Activated T-cell treated with anti-CD3 and anti-CD28 coated beads, Interleukin-2, amount 50 U/mL, for 24 hours (primary cell): ENCODE data around the gene CATSPERB.

ENCODE experiments used
- DNase-seq: peaks from one replicate; pipeline ENCODE4 v3.0.0-alpha.2; 2020
- H3K27ac Mint-ChIP-seq: 2 replicates; pipeline ENCODE4 v1.8.0; 2020; ENCODE audit warnings: mild to moderate bottlenecking, mixed read lengths
- H3K27me3 Mint-ChIP-seq: 2 replicates; pipeline ENCODE4 v1.8.0; 2020; ENCODE audit warnings: mixed read lengths
- H3K36me3 Mint-ChIP-seq: 2 replicates; pipeline ENCODE4 v1.8.0; 2020; ENCODE audit warnings: low read depth, mixed read lengths
- H3K4me1 Mint-ChIP-seq: 2 replicates; pipeline ENCODE4 v1.8.0; 2020; ENCODE audit warnings: low read depth, mixed read lengths
- H3K4me3 Mint-ChIP-seq: 2 replicates; pipeline ENCODE4 v1.8.0; 2020; ENCODE audit warnings: mild to moderate bottlenecking, moderate library complexity, mixed read lengths
- H3K9me3 Mint-ChIP-seq: 2 replicates; pipeline ENCODE4 v1.8.0; 2020; ENCODE audit warnings: mixed read lengths

Gene CATSPERB, protein sequence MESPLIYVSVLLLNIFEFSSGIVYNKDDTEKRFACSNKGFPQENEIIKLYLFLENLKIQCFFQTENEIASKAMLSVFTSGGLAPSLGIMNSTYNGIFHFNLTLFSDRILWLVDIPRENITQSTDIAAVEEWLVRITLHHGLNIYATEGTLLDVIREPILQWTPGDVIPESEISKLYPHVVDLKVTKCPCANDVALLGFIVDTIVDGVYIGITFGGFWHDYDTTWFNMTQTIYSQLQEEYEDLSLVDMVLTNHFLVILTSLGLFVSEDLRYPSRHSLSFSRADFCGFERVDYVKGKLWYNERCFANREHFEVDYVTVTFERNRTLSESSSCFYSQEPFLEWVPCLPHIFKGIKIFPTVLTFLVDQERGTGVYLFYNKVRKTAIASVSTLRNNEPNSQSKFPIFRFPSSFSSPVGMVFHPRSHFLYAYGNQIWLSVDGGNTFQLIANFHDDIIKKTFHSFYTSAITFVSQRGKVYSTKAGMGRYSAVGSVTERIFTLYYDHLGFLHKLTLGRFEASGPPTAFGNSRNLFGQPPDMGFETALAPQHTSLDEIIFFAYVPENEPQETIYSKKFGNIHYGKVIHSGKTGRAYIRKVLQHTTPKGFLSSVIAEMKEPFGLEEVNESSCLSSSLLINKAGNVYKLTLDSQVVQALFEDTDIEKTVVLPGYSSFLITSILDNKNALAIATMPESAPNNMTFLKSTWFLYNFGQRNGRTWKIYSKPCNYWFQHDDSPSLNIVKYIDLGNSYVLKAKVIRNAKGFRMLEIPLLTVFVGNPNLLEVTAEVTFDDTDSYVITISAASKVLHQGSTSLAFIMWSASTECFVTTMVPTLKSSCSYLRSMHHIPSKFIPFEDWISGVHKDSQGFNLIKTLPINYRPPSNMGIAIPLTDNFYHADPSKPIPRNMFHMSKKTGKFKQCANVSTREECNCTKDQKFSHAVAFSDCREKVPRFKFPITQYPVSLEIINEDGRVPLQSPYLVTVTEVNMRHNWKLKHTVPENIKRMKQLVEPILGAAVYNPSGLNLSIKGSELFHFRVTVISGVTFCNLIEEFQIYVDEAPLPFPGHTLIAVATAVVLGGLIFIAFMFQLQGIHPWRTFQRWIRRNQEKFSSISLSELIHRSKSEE

DNA sequence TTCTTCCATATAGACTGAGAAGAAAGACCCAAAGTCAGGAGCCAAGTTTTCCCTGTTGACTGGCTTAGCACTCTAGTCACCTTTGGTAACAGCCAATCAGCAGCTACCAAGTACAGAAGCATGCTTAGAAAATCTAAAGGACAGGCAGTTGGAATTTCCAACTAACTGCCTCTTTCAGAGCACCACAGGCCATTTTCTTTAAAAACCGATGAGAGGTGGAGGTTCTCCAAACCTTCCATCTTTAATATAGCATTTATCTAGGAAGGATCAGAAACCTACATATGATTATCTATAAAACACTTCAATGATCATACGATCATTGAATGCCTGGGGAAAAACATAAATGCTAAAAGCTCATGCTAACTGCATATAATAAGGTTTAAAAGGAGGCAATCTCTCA, at the start of gene CATSPERB:
Gene CATSPERB, minus strand, starts transcription at position 101 of the 400 bp plus-strand sequence. CDS start 2,607 bp downstream, outside the sequence.
- peaks cover 3% of the 10 kb centered on the region for H3K27me3 Mint-ChIP-seq
- no peaks in the 10 kb centered on the region for H3K36me3 Mint-ChIP-seq
- H3K4me1 Mint-ChIP-seq, result peaks cover 21% of the 10 kb centered on the region
- DNase-seq, result no peak
- H3K9me3 Mint-ChIP-seq, result no peaks in the 10 kb centered on the region
- no peak within 1 kb of the TSS for H3K27ac Mint-ChIP-seq
- no peak within 1 kb of the TSS for H3K4me3 Mint-ChIP-seq

GRCh38 chr14:91780452-91780851, 48.6 kb upstream of the CATSPERB start:
- no peak overlapping the region for H3K27ac Mint-ChIP-seq
- no peaks in the 10 kb centered on the region for H3K27me3 Mint-ChIP-seq
- H3K36me3 Mint-ChIP-seq, result peaks cover 40% of the 10 kb centered on the region
- H3K9me3 Mint-ChIP-seq, result no peaks in the 10 kb centered on the region
- no peak overlapping the region for H3K4me3 Mint-ChIP-seq
- no peak for DNase-seq
- peaks cover 1% of the 10 kb centered on the region for H3K4me1 Mint-ChIP-seq

- no peak for DNase-seq
- H3K27ac Mint-ChIP-seq, result no peak overlapping the region
- no peaks in the 10 kb centered on the region for H3K27me3 Mint-ChIP-seq
Observed at GRCh38 chr14:91778217-91778616, 46.3 kb upstream of the CATSPERB start.

GRCh38 chr14:91774140-91775096, 42.5 kb upstream of the CATSPERB start:
- H3K27me3 Mint-ChIP-seq, result no peaks in the 10 kb centered on the region
- no peak overlapping the region for H3K27ac Mint-ChIP-seq
- DNase-seq, result no peak
- H3K4me3 Mint-ChIP-seq, result no peak overlapping the region
- H3K4me1 Mint-ChIP-seq, result peaks cover 16% of the 10 kb centered on the region
- H3K36me3 Mint-ChIP-seq, result peaks cover 7% of the 10 kb centered on the region
- no peaks in the 10 kb centered on the region for H3K9me3 Mint-ChIP-seq

More at GRCh38 chr14:91778217-91778616, 46.3 kb upstream of the CATSPERB start:
- no peaks in the 10 kb centered on the region for H3K9me3 Mint-ChIP-seq
- peaks cover 23% of the 10 kb centered on the region for H3K36me3 Mint-ChIP-seq
- H3K4me3 Mint-ChIP-seq, result no peak overlapping the region
- H3K4me1 Mint-ChIP-seq, result peaks cover 14% of the 10 kb centered on the region

GRCh38 chr14:91770185-91770584, 38.3 kb upstream of the CATSPERB start:
- H3K4me1 Mint-ChIP-seq, result peaks cover 17% of the 10 kb centered on the region
- no peaks in the 10 kb centered on the region for H3K27me3 Mint-ChIP-seq
- no peaks in the 10 kb centered on the region for H3K9me3 Mint-ChIP-seq
- no peak overlapping the region for H3K4me3 Mint-ChIP-seq
- H3K27ac Mint-ChIP-seq, result no peak overlapping the region
- DNase-seq, result no peak
- peaks cover 12% of the 10 kb centered on the region for H3K36me3 Mint-ChIP-seq

DNA sequence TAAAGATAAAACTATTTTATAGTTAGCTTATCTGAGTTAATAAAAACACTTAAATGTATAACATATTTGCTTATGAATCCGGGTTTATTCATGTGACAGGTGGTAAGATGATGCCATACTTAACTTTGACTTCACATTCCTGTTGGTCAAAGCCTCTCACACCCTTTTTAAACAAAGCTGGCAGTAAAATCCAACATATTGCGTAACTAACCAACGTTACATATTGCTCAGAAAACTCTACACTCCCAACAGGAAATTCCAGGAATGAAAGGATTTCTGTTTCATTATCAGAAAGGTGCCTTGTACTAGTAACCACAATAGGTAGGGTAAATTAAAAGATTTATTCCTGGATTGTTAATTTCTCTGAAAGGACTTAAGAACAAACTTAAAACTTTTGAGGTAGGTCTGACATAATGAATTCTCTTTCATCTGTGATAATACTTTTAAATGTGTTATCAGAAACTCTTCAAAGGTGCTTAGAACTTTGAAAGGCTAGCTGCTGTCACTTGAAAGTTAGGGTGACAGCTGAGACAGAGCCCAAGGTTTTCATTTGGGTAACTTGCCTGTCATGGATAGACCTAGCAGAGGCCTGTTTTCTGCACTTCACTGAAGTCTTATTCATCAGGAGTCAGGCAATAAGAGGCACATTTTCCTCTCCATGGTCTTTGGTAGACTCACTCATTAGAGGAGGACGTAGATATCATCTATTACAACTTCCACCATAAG, 23.8 kb upstream of the CATSPERB start:
- Mint-ChIP-seq H3K4me3 (no peak overlapping the region), H3K36me3 (peaks cover 22% of the 10 kb centered on the region), H3K9me3 (peaks cover 11% of the 10 kb centered on the region), H3K27me3 (no peaks in the 10 kb centered on the region), H3K4me1 (no peaks in the 10 kb centered on the region), H3K27ac (no peak overlapping the region)
- DNase-seq, result no peak

GRCh38 chr14:91754819-91755218, 22.9 kb upstream of the CATSPERB start:
- H3K27me3 Mint-ChIP-seq, result no peaks in the 10 kb centered on the region
- H3K36me3 Mint-ChIP-seq, result peaks cover 13% of the 10 kb centered on the region
- H3K4me1 Mint-ChIP-seq, result no peaks in the 10 kb centered on the region
- H3K9me3 Mint-ChIP-seq, result peaks cover 5% of the 10 kb centered on the region
- no peak for DNase-seq
- H3K4me3 Mint-ChIP-seq, result no peak overlapping the region
- H3K27ac Mint-ChIP-seq, result no peak overlapping the region

DNA sequence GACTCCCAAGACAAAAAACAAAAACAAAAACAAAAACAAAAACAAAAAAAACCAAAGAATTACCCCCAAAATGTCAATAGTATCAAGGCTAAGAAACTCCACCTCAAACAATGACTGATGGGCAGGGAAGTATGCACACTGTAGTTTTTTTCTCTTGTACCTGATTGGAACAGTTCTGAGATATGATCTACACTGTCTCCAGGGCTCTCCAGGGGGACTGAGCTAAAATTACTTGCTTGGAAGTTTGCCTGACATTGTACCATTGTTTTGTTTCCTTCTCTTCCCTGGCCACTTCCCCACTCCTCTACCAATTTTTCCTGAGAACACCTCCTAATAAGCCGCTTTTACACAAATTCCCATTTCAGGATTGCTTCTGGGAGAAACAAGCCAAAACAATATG, 22.3 kb upstream of the CATSPERB start:
- no peaks in the 10 kb centered on the region for H3K4me1 Mint-ChIP-seq
- no peaks in the 10 kb centered on the region for H3K27me3 Mint-ChIP-seq
- H3K9me3 Mint-ChIP-seq, result peaks cover 4% of the 10 kb centered on the region
- peaks cover 7% of the 10 kb centered on the region for H3K36me3 Mint-ChIP-seq
- H3K27ac Mint-ChIP-seq, result no peak overlapping the region
- H3K4me3 Mint-ChIP-seq, result no peak overlapping the region
- DNase-seq, result no peak

- Mint-ChIP-seq H3K27ac (no peak overlapping the region), H3K4me3 (no peak overlapping the region), H3K4me1 (no peaks in the 10 kb centered on the region), H3K36me3 (peaks cover 2% of the 10 kb centered on the region), H3K27me3 (no peaks in the 10 kb centered on the region), H3K9me3 (no peaks in the 10 kb centered on the region)
- DNase-seq, result no peak
Observed at GRCh38 chr14:91753501-91754128, 21.7 kb upstream of the CATSPERB start.

DNA sequence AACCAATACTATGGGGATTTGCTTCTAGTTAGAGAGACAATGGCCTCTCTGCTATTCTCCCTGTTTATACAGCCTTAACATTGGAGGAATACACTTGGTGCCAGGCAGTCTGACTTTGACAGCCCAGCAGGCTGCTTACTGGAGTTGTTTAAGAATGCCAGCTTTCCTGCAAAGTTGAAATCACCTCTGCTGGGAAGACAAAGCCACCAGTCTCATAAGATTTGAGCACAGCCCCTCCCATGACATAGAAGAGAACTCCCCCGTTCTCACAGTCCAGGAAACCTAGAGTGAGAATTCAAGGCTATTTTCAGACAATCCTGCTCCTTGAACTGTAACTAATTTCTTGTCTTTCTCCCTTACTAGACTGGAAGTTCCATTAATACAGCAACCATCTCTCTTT, 21.1 kb upstream of the CATSPERB start:
- H3K4me1 Mint-ChIP-seq, result no peaks in the 10 kb centered on the region
- no peak for DNase-seq
- no peaks in the 10 kb centered on the region for H3K27me3 Mint-ChIP-seq
- H3K4me3 Mint-ChIP-seq, result no peak overlapping the region
- H3K9me3 Mint-ChIP-seq, result no peaks in the 10 kb centered on the region
- H3K36me3 Mint-ChIP-seq, result no peaks in the 10 kb centered on the region
- no peak overlapping the region for H3K27ac Mint-ChIP-seq

DNA sequence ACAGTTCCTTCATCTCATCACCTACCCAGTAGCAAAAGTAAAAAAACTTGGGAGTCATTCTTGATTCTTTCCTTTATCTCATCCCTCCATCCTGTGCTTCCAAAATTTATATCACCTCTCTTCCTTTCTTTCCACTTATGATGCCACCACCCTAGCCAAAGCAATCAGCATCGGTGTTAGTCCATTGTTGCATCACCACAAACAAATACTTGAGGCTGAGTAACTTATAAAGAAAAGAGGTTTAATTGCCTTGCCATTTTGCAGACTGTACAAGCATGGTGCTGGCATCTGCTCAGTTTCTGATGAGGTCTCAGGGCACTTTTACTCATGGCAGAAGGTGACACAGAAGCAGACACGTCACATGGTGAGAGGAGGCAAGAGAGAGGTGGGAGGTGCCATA, 19.8 kb upstream of the CATSPERB start:
- Mint-ChIP-seq H3K27ac (no peak overlapping the region), H3K27me3 (no peaks in the 10 kb centered on the region), H3K9me3 (no peaks in the 10 kb centered on the region), H3K4me3 (no peak overlapping the region), H3K36me3 (no peaks in the 10 kb centered on the region), H3K4me1 (no peaks in the 10 kb centered on the region)
- DNase-seq, result no peak

- H3K27me3 Mint-ChIP-seq, result no peaks in the 10 kb centered on the region
- no peak overlapping the region for H3K4me3 Mint-ChIP-seq
- no peaks in the 10 kb centered on the region for H3K4me1 Mint-ChIP-seq
- no peak for DNase-seq
- H3K27ac Mint-ChIP-seq, result no peak overlapping the region
- no peaks in the 10 kb centered on the region for H3K9me3 Mint-ChIP-seq
- no peaks in the 10 kb centered on the region for H3K36me3 Mint-ChIP-seq
Observed at GRCh38 chr14:91750634-91751198, 18.8 kb upstream of the CATSPERB start.

- no peaks in the 10 kb centered on the region for H3K9me3 Mint-ChIP-seq
- no peak overlapping the region for H3K4me3 Mint-ChIP-seq
- no peak for DNase-seq
- H3K36me3 Mint-ChIP-seq, result no peaks in the 10 kb centered on the region
- H3K4me1 Mint-ChIP-seq, result no peaks in the 10 kb centered on the region
- no peaks in the 10 kb centered on the region for H3K27me3 Mint-ChIP-seq
- no peak overlapping the region for H3K27ac Mint-ChIP-seq
Observed at GRCh38 chr14:91749868-91750267, 18.0 kb upstream of the CATSPERB start.
